SHP77 (cell line): ENCODE results near the gene KCTD2.
A peak's percentile ranks its signal among the peaks of the same experiment; 100 is the strongest.
"Not testable (repeated sequence)": the region's sequence is repeated elsewhere in the genome, so short reads cannot be mapped to it uniquely, and the experiment has no call there.

ENCODE experiments used
- DNase-seq, 2 experiments: peaks; one replicate each; lab custom pipeline; 2025; lab: John Stamatoyannopoulos, UW

KCTD2 gene

GRCh38 chr17:75051941-75052340, 4.9 kb downstream of the KCTD2 start:
- DNase-seq = no peak

GRCh38 chr17:75059369-75060345, 12.6 kb downstream of the KCTD2 start:
- peak; percentile 31 to 59 for DNase-seq

GRCh38 chr17:75060434-75061054, 13.5 kb downstream of the KCTD2 start:
- peak in 1 of 2 experiments; percentile 39 for DNase-seq

- DNase-seq = no peak
These were observed 14.0 kb downstream of the KCTD2 start for GRCh38 chr17:75061055-75061438.

- DNase-seq = no peak
These were observed 14.6 kb downstream of the KCTD2 start for GRCh38 chr17:75061618-75062017.

- no peak for DNase-seq
These were observed 16.2 kb downstream of the KCTD2 start for GRCh38 chr17:75063201-75063600.

GRCh38 chr17:75063626-75064025, 16.6 kb downstream of the KCTD2 start:
- DNase-seq = no peak

- DNase-seq = no peak
These were observed 17.0 kb downstream of the KCTD2 start for GRCh38 chr17:75064040-75064439.

GRCh38 chr17:75064460-75064859, 17.4 kb downstream of the KCTD2 start:
- no peak for DNase-seq

- no peak for DNase-seq
These were observed 18.0 kb downstream of the KCTD2 start for GRCh38 chr17:75064867-75065561.

- no peak for DNase-seq
These were observed 18.6 kb downstream of the KCTD2 start for GRCh38 chr17:75065562-75066151.

GRCh38 chr17:75067856-75068255, 20.8 kb downstream of the KCTD2 start:
- DNase-seq = no peak

- DNase-seq = no peak
These were observed 21.7 kb downstream of the KCTD2 start for GRCh38 chr17:75068750-75069149.

GRCh38 chr17:75069783-75070182, 22.8 kb downstream of the KCTD2 start:
- no peak for DNase-seq

- not testable (repeated sequence) for DNase-seq
These were observed 24.6 kb downstream of the KCTD2 start for GRCh38 chr17:75071478-75072271.

GRCh38 chr17:75072909-75073308, 25.9 kb downstream of the KCTD2 start:
- not testable (repeated sequence) for DNase-seq

- DNase-seq = no peak
These were observed 26.6 kb downstream of the KCTD2 start for GRCh38 chr17:75073618-75074047.

- DNase-seq = no peak
These were observed 27.5 kb downstream of the KCTD2 start for GRCh38 chr17:75074532-75074931.

GRCh38 chr17:75075597-75076336, 28.7 kb downstream of the KCTD2 start:
- DNase-seq = no peak

- DNase-seq = no peak
These were observed 30.1 kb downstream of the KCTD2 start for GRCh38 chr17:75077072-75077495.
